Neural cell (in vitro differentiated cells): ENCODE data around the gene OSBPL5. TPM values are rescaled to one million over a fixed set of nuclear protein-coding genes. Genes with fewer than 3 reads are reported as not detected.

Experiments
- H2AFZ ChIP-seq: fragments of 200-600, 300-800 bp; sonication (generic), shearing (Covaris generic); 2 replicates; pipeline ENCODE4 v1.6.0; 2014; ENCODE audit warnings: low read depth, mild to moderate bottlenecking, antibody characterized with exemption, low read length, moderate library complexity
- H3F3A ChIP-seq: fragments of 200-600 bp; shearing (Covaris generic); 2 replicates; pipeline ENCODE4 v1.6.1; 2016; ENCODE audit warnings: mild to moderate bottlenecking, moderate library complexity, mixed read lengths, antibody characterized with exemption, low read length; ENCODE audit not compliant: insufficient read depth, poor library complexity, severe bottlenecking
- H3K27ac ChIP-seq: fragments of 200-600, 300-800 bp; sonication (generic), shearing (Covaris generic); 2 replicates; pipeline ENCODE4 v1.5.1; 2014; ENCODE audit warnings: mild to moderate bottlenecking, low read length, moderate library complexity
- H3K27me3 ChIP-seq: fragments of 300-800, 200-600 bp; sonication (generic), shearing (Covaris generic); 2 replicates; pipeline ENCODE4 v1.6.0; 2014; ENCODE audit warnings: mild to moderate bottlenecking, low read depth, low read length, moderate library complexity; ENCODE audit not compliant: insufficient read depth
- H3K36me3 ChIP-seq: fragments of 300-800, 200-600 bp; sonication (generic), shearing (Covaris generic); 2 replicates; pipeline ENCODE4 v1.5.1; 2014; ENCODE audit warnings: mild to moderate bottlenecking, antibody characterized with exemption, low read length, moderate library complexity; ENCODE audit not compliant: insufficient read depth
- H3K4me2 ChIP-seq: fragments of 300-800, 200-600 bp; sonication (generic), shearing (Covaris generic); 2 replicates; pipeline ENCODE4 v1.6.0; 2014; ENCODE audit warnings: mild to moderate bottlenecking, low read length
- H3K4me3 ChIP-seq: fragments of 300-800, 200-600 bp; sonication (generic), shearing (Covaris generic); 2 replicates; pipeline ENCODE4 v1.5.1; 2014; ENCODE audit warnings: mild to moderate bottlenecking, low read length, moderate library complexity
- H3K79me2 ChIP-seq: fragments of 200-600 bp; shearing (Covaris generic); replicated peaks from 2 replicates; pipeline ENCODE4 v1.6.0; 2014; ENCODE audit warnings: mild to moderate bottlenecking, low read length, moderate library complexity; ENCODE audit not compliant: insufficient read depth
- H3K9ac ChIP-seq: fragments of 300-800, 200-600 bp; sonication (generic), shearing (Covaris generic); 2 replicates; pipeline ENCODE4 v1.6.1; 2016; ENCODE audit warnings: mild to moderate bottlenecking, low read length, mixed read lengths
- H3K9me2 ChIP-seq: fragments of 200-600 bp; shearing (Covaris generic); 2 replicates; pipeline ENCODE4 v1.6.1; 2016; ENCODE audit warnings: mild to moderate bottlenecking, low read length, mixed read lengths; ENCODE audit not compliant: insufficient read depth
- H3K9me3 ChIP-seq: fragments of 200-600, 300-800 bp; sonication (generic), shearing (Covaris generic); 2 replicates; pipeline ENCODE4 v1.6.1; 2016; ENCODE audit warnings: mild to moderate bottlenecking, mixed run types, low read length, moderate library complexity, mixed read lengths
- H4K20me1 ChIP-seq: fragments of 200-600 bp; shearing (Covaris generic); 2 replicates; pipeline ENCODE4 v1.6.1; 2016; ENCODE audit warnings: mild to moderate bottlenecking, mixed run types; ENCODE audit not compliant: insufficient read depth
- CTCF ChIP-seq: fragments of 450-650 bp; IDR thresholded peaks from 2 replicates; pipeline ENCODE4 v1.5.1; 2014; ENCODE audit warnings: antibody characterized with exemption, mild to moderate bottlenecking, moderate library complexity; ENCODE audit not compliant: poor library complexity, severe bottlenecking
- EP300 ChIP-seq: fragments of 450-650 bp; conservative IDR thresholded peaks from 2 replicates; pipeline ENCODE4 v1.6.1; 2014; ENCODE audit warnings: antibody characterized with exemption, mild to moderate bottlenecking, moderate library complexity; ENCODE audit not compliant: poor library complexity, severe bottlenecking
- EZH2 ChIP-seq: fragments of 200-600, 300-800 bp; shearing (Covaris generic), sonication (generic); IDR thresholded peaks from 2 replicates; pipeline ENCODE4 v1.6.1; 2014; ENCODE audit warnings: antibody characterized with exemption, low read length, borderline replicate concordance, mild to moderate bottlenecking; ENCODE audit not compliant: insufficient read depth, poor library complexity, severe bottlenecking
- MXI1 ChIP-seq: fragments of 450-650 bp; conservative IDR thresholded peaks from 2 replicates; pipeline ENCODE4 v1.6.1; 2014; ENCODE audit warnings: antibody characterized with exemption, mild to moderate bottlenecking; ENCODE audit not compliant: poor library complexity, severe bottlenecking
- POLR2AphosphoS5 ChIP-seq: IDR thresholded peaks from 2 replicates; pipeline ENCODE4 v1.6.1; 2012
- RAD21 ChIP-seq: fragments of 450-650 bp; conservative IDR thresholded peaks from 2 replicates; pipeline ENCODE4 v1.6.1; 2014; ENCODE audit warnings: antibody characterized with exemption, mild to moderate bottlenecking, moderate library complexity
- SMC3 ChIP-seq: fragments of 450-650 bp; conservative IDR thresholded peaks from 2 replicates; pipeline ENCODE4 v1.6.1; 2014; ENCODE audit warnings: antibody characterized with exemption, mild to moderate bottlenecking, moderate library complexity; ENCODE audit not compliant: poor library complexity
- TAF1 ChIP-seq: IDR thresholded peaks from 2 replicates; pipeline ENCODE4 v1.6.1; 2012; ENCODE audit warnings: low read depth
- polyA plus RNA-seq: library from polyadenylated mRNA; depleted of rRNA; stranded (reverse); fragments of >200 nt; gene quantifications from 2 replicates; pipeline ENCODE4 v1.2.3, GENCODE V29; 2014
- TF ChIP-seq, protein P1 (sequence below): IDR thresholded peaks from 2 replicates; pipeline ENCODE4 v1.6.1; 2012; ENCODE audit warnings: borderline replicate concordance

The OSBPL5 gene
- polyA plus RNA-seq, 1 donor from 2014 or later, result 49.1 TPM

- H4K20me1 ChIP-seq, result no peaks in the 10 kb centered on the region
- no peaks in the 10 kb centered on the region for H3K27me3 ChIP-seq
- no peak overlapping the region for H3K27ac ChIP-seq
- H3K4me2 ChIP-seq, result no peak overlapping the region
- no peak for TF ChIP-seq EP300
- no peak for TF ChIP-seq MXI1
- no peak for TF ChIP-seq POLR2AphosphoS5
- TF ChIP-seq, protein P1, sequence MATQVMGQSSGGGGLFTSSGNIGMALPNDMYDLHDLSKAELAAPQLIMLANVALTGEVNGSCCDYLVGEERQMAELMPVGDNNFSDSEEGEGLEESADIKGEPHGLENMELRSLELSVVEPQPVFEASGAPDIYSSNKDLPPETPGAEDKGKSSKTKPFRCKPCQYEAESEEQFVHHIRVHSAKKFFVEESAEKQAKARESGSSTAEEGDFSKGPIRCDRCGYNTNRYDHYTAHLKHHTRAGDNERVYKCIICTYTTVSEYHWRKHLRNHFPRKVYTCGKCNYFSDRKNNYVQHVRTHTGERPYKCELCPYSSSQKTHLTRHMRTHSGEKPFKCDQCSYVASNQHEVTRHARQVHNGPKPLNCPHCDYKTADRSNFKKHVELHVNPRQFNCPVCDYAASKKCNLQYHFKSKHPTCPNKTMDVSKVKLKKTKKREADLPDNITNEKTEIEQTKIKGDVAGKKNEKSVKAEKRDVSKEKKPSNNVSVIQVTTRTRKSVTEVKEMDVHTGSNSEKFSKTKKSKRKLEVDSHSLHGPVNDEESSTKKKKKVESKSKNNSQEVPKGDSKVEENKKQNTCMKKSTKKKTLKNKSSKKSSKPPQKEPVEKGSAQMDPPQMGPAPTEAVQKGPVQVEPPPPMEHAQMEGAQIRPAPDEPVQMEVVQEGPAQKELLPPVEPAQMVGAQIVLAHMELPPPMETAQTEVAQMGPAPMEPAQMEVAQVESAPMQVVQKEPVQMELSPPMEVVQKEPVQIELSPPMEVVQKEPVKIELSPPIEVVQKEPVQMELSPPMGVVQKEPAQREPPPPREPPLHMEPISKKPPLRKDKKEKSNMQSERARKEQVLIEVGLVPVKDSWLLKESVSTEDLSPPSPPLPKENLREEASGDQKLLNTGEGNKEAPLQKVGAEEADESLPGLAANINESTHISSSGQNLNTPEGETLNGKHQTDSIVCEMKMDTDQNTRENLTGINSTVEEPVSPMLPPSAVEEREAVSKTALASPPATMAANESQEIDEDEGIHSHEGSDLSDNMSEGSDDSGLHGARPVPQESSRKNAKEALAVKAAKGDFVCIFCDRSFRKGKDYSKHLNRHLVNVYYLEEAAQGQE, result no peak
- no peak for TF ChIP-seq TAF1
- no peak for TF ChIP-seq EZH2
- no peak for TF ChIP-seq RAD21
- no peak for TF ChIP-seq CTCF
- no peak for TF ChIP-seq SMC3
- no peaks in the 10 kb centered on the region for H3K9me2 ChIP-seq
- H3K4me3 ChIP-seq, result no peak overlapping the region
- no peaks in the 10 kb centered on the region for H3K79me2 ChIP-seq
- H3F3A ChIP-seq, result no peaks in the 10 kb centered on the region
- H2AFZ ChIP-seq, result no peak overlapping the region
- H3K36me3 ChIP-seq, result no peaks in the 10 kb centered on the region
- no peaks in the 10 kb centered on the region for H3K9me3 ChIP-seq
- H3K9ac ChIP-seq, result no peak overlapping the region
These were observed 72.4 kb downstream of the OSBPL5 start for GRCh38 chr11:3092603-3093141.

GRCh38 chr11:3091846-3092602 is 73.1 kb downstream of the OSBPL5 start:
- Histone ChIP-seq H3K27me3 (no peaks in the 10 kb centered on the region), H3K9me2 (no peaks in the 10 kb centered on the region), H3K27ac (no peak overlapping the region), H3K4me2 (no peak overlapping the region), H3K9ac (no peak overlapping the region), H3F3A (no peaks in the 10 kb centered on the region), H4K20me1 (no peaks in the 10 kb centered on the region), H2AFZ (no peak overlapping the region), H3K9me3 (no peaks in the 10 kb centered on the region), H3K36me3 (no peaks in the 10 kb centered on the region), H3K79me2 (no peaks in the 10 kb centered on the region), H3K4me3 (no peak overlapping the region)
- TF ChIP-seq SMC3 (peak; percentile 96), RAD21 (peak; percentile 91), CTCF (peak; percentile 98), MXI1 (no peak), POLR2AphosphoS5 (no peak), EP300 (no peak), TAF1 (no peak)
- TF ChIP-seq, protein P1, result no peak
